HCT116 (cell line): ENCODE data around the gene TCEANC. TPM values are rescaled to one million over a fixed set of nuclear protein-coding genes. Genes with fewer than 3 reads are reported as not detected.

Source experiments
- total RNA-seq: library from RNA; stranded (reverse); gene quantifications from one replicate; pipeline ENCODE4 v1.2.1, GENCODE V29; 2021; ENCODE audit not compliant: unreplicated experiment

TCEANC gene
- total RNA-seq, 1 experiment from 2014 or later: 1.2 TPM

Other genes with a start within 250 kb of the TCEANC start
- not detected for gene EGFL6, start 83.5 kb upstream of the TCEANC start, total RNA-seq
- 23.9 TPM for gene RAB9A, start 36.0 kb downstream of the TCEANC start, total RNA-seq
- 11.9 TPM for gene TRAPPC2, start 81.5 kb downstream of the TCEANC start, total RNA-seq
- 18.0 TPM for gene OFD1, start 81.6 kb downstream of the TCEANC start, total RNA-seq
- gene GPM6B, start 164.0 kb downstream of the TCEANC start, total RNA-seq: 0.07 TPM